K562 (cell line): ENCODE data around the gene CMSS1. TPM values are rescaled to one million over a fixed set of nuclear protein-coding genes. Genes with fewer than 3 reads are reported as not detected.

ENCODE experiments used
- ATAC-seq: fragments of 200-7000 bp; cut with Tn5 transposase; 3 replicates; pipeline ENCODE4 v1.9.1; 2020; ENCODE audit warnings: moderate library complexity
- BruUV-seq: library from RNA; stranded (reverse); fragments of 400-500 nt; replicated peaks from 2 replicates; lab custom pipeline; 2021; lab: Mats Ljungman, UMichigan
- CTCF ChIA-PET: fragments of 300-600 bp; formaldehyde crosslinking; extraction: SDS; loops from one replicate; lab custom pipeline; 2021; ENCODE audit warnings: low intra/inter-chr PET ratio; lab: Yijun Ruan, JAX
- POLR2A ChIA-PET: fragments of 300-600, 350-650 bp; sonication (Branson Sonifier 250); formaldehyde crosslinking; extraction: SDS; loops from one replicate; lab custom pipeline; 2021; ENCODE audit warnings: antibody characterized with exemption, inconsistent platforms; lab: Yijun Ruan, JAX
- DNase-seq, 4 experiments: peaks; one replicate each; pipeline versions ENCODE4 v3.0.0 to v3.0.0-alpha.2; 2011 to 2018; ENCODE audit warnings: low spot score in 3 of 4, mixed read lengths in 3 of 4; ENCODE audit errors: extremely low read depth in 1 of 4
- FAIRE-seq: peaks from 2 replicates; lab custom pipeline; 2011; peaks lifted over from hg19 to GRCh38; lab: Jason Lieb, UNC
- H2AFZ ChIP-seq: 2 replicates; pipeline ENCODE4 v1.6.0; 2011; ENCODE audit warnings: low read depth, low read length, control low read depth, inconsistent platforms
- H3K27ac ChIP-seq: fragments of 200-600 bp; 3 replicates; pipeline ENCODE4 v1.8.0; 2011; ENCODE audit warnings: low read depth, mild to moderate bottlenecking, control low read depth, inconsistent platforms, low read length, moderate library complexity, mixed read lengths; ENCODE audit errors: extremely low read depth
- H3K27me3 ChIP-seq, 2 experiments: fragments of 300-600 bp in 1 of 2; 2 replicates in 1 of 2; 3 replicates in 1 of 2; pipeline versions ENCODE4 v1.6.0 to v1.8.0; 2011; ENCODE audit warnings: inconsistent platforms in 2 of 2, low read length in 2 of 2, mild to moderate bottlenecking in 1 of 2, mixed read lengths in 1 of 2, moderate library complexity in 1 of 2; ENCODE audit not compliant: control insufficient read depth in 2 of 2, insufficient read depth in 2 of 2
- H3K36me3 ChIP-seq: fragments of 300-600 bp; 3 replicates; pipeline ENCODE4 v1.8.0; 2011; ENCODE audit warnings: mild to moderate bottlenecking, low read length, inconsistent platforms; ENCODE audit not compliant: control insufficient read depth, insufficient read depth
- H3K4me1 ChIP-seq, 2 experiments: fragments of 200-600 bp in 1 of 2; replicated peaks in 1 of 2; 2 replicates in 1 of 2; 3 replicates in 1 of 2; pipeline versions ENCODE4 v1.5.1 to v1.8.0; 2011; ENCODE audit warnings: inconsistent platforms in 2 of 2, low read length in 2 of 2, mild to moderate bottlenecking in 1 of 2, mixed read lengths in 1 of 2, moderate library complexity in 1 of 2; ENCODE audit not compliant: control insufficient read depth in 2 of 2, insufficient read depth in 2 of 2
- H3K4me2 ChIP-seq: 2 replicates; pipeline ENCODE4 v1.6.1; 2011; ENCODE audit warnings: low read length, control low read depth, inconsistent platforms, mixed read lengths; ENCODE audit not compliant: insufficient read depth
- H3K4me3 ChIP-seq: fragments of 200-600 bp; sonication (generic), shearing (Covaris generic); 2 replicates; pipeline ENCODE4 v1.5.1; 2016; ENCODE audit warnings: control low read depth, inconsistent platforms
- H3K79me2 ChIP-seq: fragments of 200-600 bp; 3 replicates; pipeline ENCODE4 v1.8.0; 2011; ENCODE audit warnings: low read length, inconsistent platforms; ENCODE audit not compliant: control insufficient read depth, insufficient read depth
- H3K9ac ChIP-seq, 2 experiments: 2 replicates each; pipeline versions ENCODE4 v1.6.0 to v1.6.1; 2011; ENCODE audit warnings: low read depth in 2 of 2, low read length in 2 of 2, control low read depth in 1 of 2, inconsistent platforms in 1 of 2, mild to moderate bottlenecking in 1 of 2, mixed read lengths in 1 of 2; ENCODE audit not compliant: insufficient read depth in 1 of 2
- H3K9me1 ChIP-seq: one replicate; pipeline ENCODE4 v1.6.0; 2011; ENCODE audit warnings: inconsistent platforms, mild to moderate bottlenecking, low read length, moderate library complexity; ENCODE audit not compliant: control insufficient read depth, insufficient read depth
- H3K9me3 ChIP-seq: replicated peaks from 2 replicates; pipeline ENCODE4 v1.5.1; 2011; ENCODE audit warnings: low read depth, low read length, inconsistent platforms; ENCODE audit not compliant: control insufficient read depth, insufficient read depth
- H4K20me1 ChIP-seq: replicated peaks from 2 replicates; pipeline ENCODE4 v1.6.1; 2011; ENCODE audit warnings: low read length, inconsistent platforms, mixed read lengths; ENCODE audit not compliant: control insufficient read depth, insufficient read depth
- ARID1B ChIP-seq: fragments of 450-650 bp; IDR thresholded peaks from 2 replicates; pipeline ENCODE4 v1.6.1; 2016; ENCODE audit warnings: antibody characterized with exemption, mild to moderate bottlenecking, inconsistent platforms
- ARID3A ChIP-seq: IDR thresholded peaks from 2 replicates; pipeline ENCODE4 v1.6.1; 2012; ENCODE audit warnings: low read depth, low read length, improper control_type of control experiment, borderline replicate concordance
- ELF1 ChIP-seq: fragments of 200-800 bp; sonication (Bioruptor generic); IDR thresholded peaks from 2 replicates; pipeline ENCODE4 v1.6.1; 2016; ENCODE audit warnings: missing genetic modification characterization, missing compliant biosample characterization
- ETV5 ChIP-seq: sonication (generic); formaldehyde crosslinking; IDR thresholded peaks from 2 replicates; pipeline ENCODE4 v1.4.0; 2020; ENCODE audit warnings: low read depth, mild to moderate bottlenecking, missing genetic modification reagents
- LEF1 ChIP-seq: fragments of 450-650 bp; IDR thresholded peaks from 2 replicates; pipeline ENCODE4 v1.6.1; 2016; ENCODE audit warnings: mild to moderate bottlenecking
- MEF2D ChIP-seq: conservative IDR thresholded peaks from 2 replicates; pipeline ENCODE4 v1.6.1; 2016; ENCODE audit warnings: low read depth, missing genetic modification characterization, missing compliant biosample characterization
- RCOR1 ChIP-seq, 2 experiments: IDR thresholded peaks; 2 replicates each; pipeline ENCODE4 v1.6.1; 2012; ENCODE audit warnings: low read depth in 2 of 2, low read length in 2 of 2, borderline replicate concordance in 1 of 2, improper control_type of control experiment in 1 of 2
- SRSF9 ChIP-seq: fragments of 200-400 bp; formaldehyde crosslinking; IDR thresholded peaks from 2 replicates; pipeline ENCODE4 v1.6.1; 2017; ENCODE audit warnings: low read depth, low read length, borderline replicate concordance
- ZBTB34 ChIP-seq: fragments of 250-450 bp; sonication (Bioruptor Pico); IDR thresholded peaks from 2 replicates; pipeline ENCODE4 v1.8.0; 2021; ENCODE audit warnings: mild to moderate bottlenecking, moderate library complexity
- ZNF507 ChIP-seq: conservative IDR thresholded peaks from 2 replicates; pipeline ENCODE4 v1.6.1; 2017; ENCODE audit warnings: missing genetic modification characterization, missing compliant biosample characterization
- ZNF584 ChIP-seq: fragments of 200-800 bp; sonication (Bioruptor generic); IDR thresholded peaks from 2 replicates; pipeline ENCODE4 v1.6.1; 2016; ENCODE audit warnings: low read depth, mild to moderate bottlenecking, missing genetic modification characterization, missing compliant biosample characterization
- ZNF79 ChIP-seq: fragments of 250-450 bp; sonication (Bioruptor Pico); IDR thresholded peaks from 2 replicates; pipeline ENCODE4 v1.4.0; 2020; ENCODE audit warnings: low read depth, mild to moderate bottlenecking, moderate library complexity
- WGBS: fragments of 100-300 bp; shearing (Covaris generic); methylation state at CpG from one replicate; pipeline ENCODE4 v1.1.6; 2016; ENCODE audit warnings: low coverage, mixed read lengths; ENCODE audit not compliant: insufficient coverage; ENCODE audit errors: missing lambda C conversion rate; 5-methylcytosine and 5-hydroxymethylcytosine counted together
- in situ Hi-C: fragments of 300-500 bp; cut with MboI; formaldehyde crosslinking; loops from 4 replicates; pipeline ENCODE4 v1.15.0; 2018; ENCODE audit warnings: inconsistent platforms, mixed read lengths
- intact Hi-C: fragments of 100-400 bp; cut with micrococcal nuclease; formaldehyde crosslinking; loops from 2 replicates; pipeline ENCODE4 v1.14.2; 2022
- polyA plus RNA-seq, 8 experiments: library from polyadenylated mRNA; depleted of rRNA in 4 of 8; stranded (reverse) in 5 of 8; unstranded in 3 of 8; fragments of >200 nt; fragmentation: Nextera tagmentation in 2 of 8; fragmentation: Illumina TruSeq in 1 of 8; extraction: Ambion mirVana in 2 of 8; extraction: Trizol in 1 of 8; gene quantifications; 2 replicates each; pipeline versions ENCODE4 v1.2.1 to v1.2.3, GENCODE V29; 2011 to 2014; ENCODE audit warnings: inconsistent platforms in 1 of 8, missing spikeins in 1 of 8
- total RNA-seq, 7 experiments: library from RNA; depleted of rRNA in 6 of 7; stranded (reverse); fragments of >200 nt in 6 of 7; fragmentation: Illumina TruSeq in 2 of 7; extraction: Trizol in 2 of 7; gene quantifications; 2 replicates each; pipeline versions ENCODE4 v1.2.1 to v1.2.3, GENCODE V29; 2011 to 2021; ENCODE audit warnings: low replicate concordance in 1 of 7
- TF ChIP-seq, protein P1 (sequence below): fragments of 250-450 bp; sonication (Bioruptor Pico); IDR thresholded peaks from 2 replicates; pipeline ENCODE4 v1.5.0; 2021

Gene CMSS1
- total and polyA plus RNA-seq, 9 of the 15 experiments (the other 6 are each of a cell fraction or from before 2014, with no cell fraction given): 46.9 to 109 (median 72.3) TPM

- no peak for TF ChIP-seq ZBTB34 (CRISPR knock-in tag)
- TF ChIP-seq, all 486 proteins: peak for 0
Observed at GRCh38 chr3:99855900-99856299, 38.2 kb downstream of the CMSS1 start (continued).

GRCh38 chr3:99856437-99857220 is 39.0 kb downstream of the CMSS1 start:
- Histone ChIP-seq H3K9ac (no peak overlapping the region), H3K9me1 (no peaks in the 10 kb centered on the region), H3K4me3 (no peak overlapping the region), H3K27ac (no peak overlapping the region), H3K27me3 (no peaks in the 10 kb centered on the region), H4K20me1 (no peaks in the 10 kb centered on the region; the same call in 1 of the 2 replicates), H3K36me3 (peaks cover 2% of the 10 kb centered on the region; the same call in 1 of the 3 replicates), H3K4me1 (no peaks in the 10 kb centered on the region), H3K9me3 (no peaks in the 10 kb centered on the region), H3K4me2 (no peak overlapping the region), H3K79me2 (peaks cover 35% of the 10 kb centered on the region), H2AFZ (no peak overlapping the region)
- ChIA-PET POLR2A (no interaction called here), CTCF (no interaction called here)
- no peak for ATAC-seq
- no peak for TF ChIP-seq ETV5 (CRISPR knock-in tag)
- TF ChIP-seq RCOR1 (IDR thresholded peaks at IDR 0.05; ENCODE audit: borderline replicate concordance in 1 of 2, low read depth in 2 of 2, low read length in 2 of 2): no peak
- TF ChIP-seq ZNF584: no peak
- no peak for TF ChIP-seq ARID3A
- TF ChIP-seq ARID1B: no peak
- no peak for TF ChIP-seq SRSF9
- no peak for TF ChIP-seq ZNF507
- TF ChIP-seq LEF1: no peak
- TF ChIP-seq MEF2D (tag): no peak
- TF ChIP-seq ELF1: no peak
- TF ChIP-seq, protein P1, sequence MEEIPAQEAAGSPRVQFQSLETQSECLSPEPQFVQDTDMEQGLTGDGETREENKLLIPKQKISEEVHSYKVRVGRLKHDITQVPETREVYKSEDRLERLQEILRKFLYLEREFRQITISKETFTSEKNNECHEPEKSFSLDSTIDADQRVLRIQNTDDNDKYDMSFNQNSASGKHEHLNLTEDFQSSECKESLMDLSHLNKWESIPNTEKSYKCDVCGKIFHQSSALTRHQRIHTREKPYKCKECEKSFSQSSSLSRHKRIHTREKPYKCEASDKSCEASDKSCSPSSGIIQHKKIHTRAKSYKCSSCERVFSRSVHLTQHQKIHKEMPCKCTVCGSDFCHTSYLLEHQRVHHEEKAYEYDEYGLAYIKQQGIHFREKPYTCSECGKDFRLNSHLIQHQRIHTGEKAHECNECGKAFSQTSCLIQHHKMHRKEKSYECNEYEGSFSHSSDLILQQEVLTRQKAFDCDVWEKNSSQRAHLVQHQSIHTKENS (CRISPR knock-in tag): no peak
- no peak for TF ChIP-seq ZNF79
- intact Hi-C loops (no loop called here), in situ Hi-C loops (no loop called here)
- DNase-seq: no peak
- no TSS peak for BruUV-seq
- WGBS: 91% methylated on average over 3 of the region's 3 CpGs
- FAIRE-seq: no peak
